SIG-M5 treated with dmso at 0.1 percent for 504 hours (cell line): ENCODE results near the gene PLCH1.

ENCODE experiments used
- DNase-seq: peaks from one replicate; lab custom pipeline; 2025; ENCODE audit not compliant: unreplicated experiment; lab: John Stamatoyannopoulos, UW

The PLCH1 gene

GRCh38 chr3:155744626-155745324 is at the start of gene PLCH1:
Gene PLCH1, minus strand, starts transcription at chr3:155745071. Its CDS starts 40,847 bp downstream, at chr3:155704224.
- DNase-seq = peak; percentile 65

GRCh38 chr3:155792532-155792931 is 47.7 kb upstream of the PLCH1 start:
- DNase-seq = no peak

GRCh38 chr3:155791190-155791589 is 46.3 kb upstream of the PLCH1 start:
- peak; percentile 70 for DNase-seq

- DNase-seq = no peak
Measured at GRCh38 chr3:155790272-155790925, 45.5 kb upstream of the PLCH1 start.

GRCh38 chr3:155785662-155786295 is 40.9 kb upstream of the PLCH1 start:
- no peak for DNase-seq

- peak; percentile 33 for DNase-seq
Measured at GRCh38 chr3:155782390-155782953, 37.6 kb upstream of the PLCH1 start.

- DNase-seq = no peak
Measured at GRCh38 chr3:155780291-155780690, 35.4 kb upstream of the PLCH1 start.

- DNase-seq = no peak
Measured at GRCh38 chr3:155778462-155778861, 33.6 kb upstream of the PLCH1 start.

- no peak for DNase-seq
Measured at GRCh38 chr3:155772801-155773200, 27.9 kb upstream of the PLCH1 start.

- DNase-seq = no peak
Measured at GRCh38 chr3:155771126-155771525, 26.3 kb upstream of the PLCH1 start.

GRCh38 chr3:155766206-155766605 is 21.3 kb upstream of the PLCH1 start:
- DNase-seq = no peak

GRCh38 chr3:155763870-155764463 is 19.1 kb upstream of the PLCH1 start:
- no peak for DNase-seq

GRCh38 chr3:155760653-155761052 is 15.8 kb upstream of the PLCH1 start:
- no peak for DNase-seq

- no peak for DNase-seq
Measured at GRCh38 chr3:155757577-155757976, 12.7 kb upstream of the PLCH1 start.

- peak; percentile 77 for DNase-seq
Measured at GRCh38 chr3:155753038-155753639, 8.3 kb upstream of the PLCH1 start.

GRCh38 chr3:155748611-155749365 is 3.9 kb upstream of the PLCH1 start:
- DNase-seq = no peak

GRCh38 chr3:155747946-155748290 is 3.0 kb upstream of the PLCH1 start:
- no peak for DNase-seq

- no peak for DNase-seq
Measured at GRCh38 chr3:155747286-155747945, 2.5 kb upstream of the PLCH1 start.

GRCh38 chr3:155746703-155747102 is 1.8 kb upstream of the PLCH1 start:
- DNase-seq = no peak
